Stimulated activated naive CD8-positive, alpha-beta T cell treated with anti-CD3 and anti-CD28 coated beads, Interleukin-15, amount 100 ng/mL, for 72 hours (primary cell): ENCODE data around the gene PPM1G.
"Not testable (repeated sequence)": the region's sequence is repeated elsewhere in the genome, so short reads cannot be mapped to it uniquely, and the experiment has no call there.

Experiments used
- ATAC-seq: fragments of 150-1000 bp; cut with Tn5 transposase; 2 replicates; pipeline ENCODE4 v1.10.0; 2021; ENCODE audit warnings: mild to moderate bottlenecking, moderate library complexity
- DNase-seq, 2 donors: peaks; one replicate each; pipeline ENCODE4 v3.0.0; 2021 to 2022
- H3K27ac Mint-ChIP-seq, 2 donors: one replicate each; pipeline ENCODE4 v1.8.0; 2022; ENCODE audit warnings: mild to moderate bottlenecking in 2 of 2, mixed read lengths in 2 of 2, moderate library complexity in 2 of 2
- H3K27me3 Mint-ChIP-seq: one replicate; pipeline ENCODE4 v1.8.0; 2022; ENCODE audit warnings: mixed read lengths
- H3K4me1 Mint-ChIP-seq: one replicate; pipeline ENCODE4 v1.8.0; 2022; ENCODE audit warnings: mild to moderate bottlenecking, mixed read lengths
- H3K4me3 Mint-ChIP-seq, 2 donors: one replicate each; pipeline ENCODE4 v1.8.0; 2022; ENCODE audit warnings: mild to moderate bottlenecking in 2 of 2, mixed read lengths in 2 of 2, moderate library complexity in 1 of 2
- H3K9me3 Mint-ChIP-seq, 2 donors: one replicate each; pipeline ENCODE4 v1.8.0; 2022; ENCODE audit warnings: mixed read lengths in 2 of 2

PPM1G gene

DNA sequence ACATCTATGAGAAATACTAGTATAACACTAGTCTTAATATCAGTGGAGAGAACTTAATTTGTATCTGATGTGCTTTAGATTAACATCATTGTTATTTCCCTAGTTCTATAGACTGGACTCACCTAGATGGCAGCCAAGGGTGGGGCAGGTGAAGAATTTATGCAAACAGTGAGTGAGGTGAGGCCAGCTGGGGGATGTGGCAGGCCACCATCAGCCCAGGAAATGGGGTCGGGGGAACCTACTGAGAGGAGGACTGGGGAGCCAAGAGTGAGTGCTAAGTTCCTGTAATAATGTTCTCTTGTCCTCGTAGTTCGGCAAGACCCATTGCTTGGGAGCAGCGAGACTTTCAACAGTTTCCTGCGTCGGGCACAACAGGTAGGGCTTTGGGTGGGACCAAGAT lies 36.5 kb downstream of the PPM1G start:
- no peak for ATAC-seq
- no peak overlapping the region for H3K4me3 Mint-ChIP-seq
- peaks cover 59% of the 10 kb centered on the region for H3K4me1 Mint-ChIP-seq
- no peak overlapping the region for H3K27ac Mint-ChIP-seq
- no peak for DNase-seq
- no peaks in the 10 kb centered on the region for H3K9me3 Mint-ChIP-seq
- no peaks in the 10 kb centered on the region for H3K27me3 Mint-ChIP-seq

DNA sequence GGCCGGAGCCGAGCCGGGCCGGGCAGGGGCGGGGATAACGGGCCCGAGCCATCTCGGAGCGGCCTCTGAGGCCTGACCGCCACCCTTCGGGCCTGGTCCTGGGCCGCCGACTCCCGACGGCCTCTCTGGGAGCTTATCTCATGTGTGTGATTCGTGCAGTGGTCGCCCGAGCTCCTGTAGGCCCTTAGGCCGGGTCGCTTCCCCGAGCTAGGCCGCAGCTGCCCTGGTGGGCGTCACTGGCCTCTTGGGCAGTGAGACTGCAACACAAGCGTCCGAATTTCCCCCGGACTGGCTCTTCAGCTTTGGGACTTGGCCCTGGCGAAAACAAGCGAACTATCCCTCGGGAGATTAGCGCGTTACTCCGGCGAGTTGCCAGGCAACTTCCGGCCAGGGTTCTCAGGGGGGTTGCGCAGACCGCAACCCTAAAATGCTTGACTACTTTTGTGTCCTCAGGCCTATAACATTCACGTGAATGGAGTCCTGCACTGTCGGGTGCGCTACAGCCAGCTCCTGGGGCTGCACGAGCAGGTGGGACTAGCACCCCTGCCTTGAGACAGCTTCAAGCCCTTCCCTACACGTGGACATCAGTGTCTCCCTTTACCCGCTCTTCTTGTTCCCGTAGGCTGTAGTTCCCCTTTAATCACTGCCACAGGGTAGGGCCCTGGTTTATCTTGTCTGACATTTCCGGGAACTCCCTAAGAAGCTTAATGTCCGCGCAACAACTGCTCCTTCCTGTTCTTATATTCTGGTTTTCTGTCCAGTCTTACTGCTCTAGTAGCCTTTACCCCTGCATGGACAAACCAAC lies 38.4 kb downstream of the PPM1G start:
- ATAC-seq (peak; percentile 27), DNase-seq (peak; percentile 24 to 54)
- H3K27me3 Mint-ChIP-seq = no peaks in the 10 kb centered on the region
- H3K27ac Mint-ChIP-seq = peak overlapping the region; percentile 93 to 97
- H3K4me1 Mint-ChIP-seq = peaks cover 50% of the 10 kb centered on the region
- peak overlapping the region; percentile 81 to 85 for H3K4me3 Mint-ChIP-seq
- H3K9me3 Mint-ChIP-seq = no peaks in the 10 kb centered on the region

DNA sequence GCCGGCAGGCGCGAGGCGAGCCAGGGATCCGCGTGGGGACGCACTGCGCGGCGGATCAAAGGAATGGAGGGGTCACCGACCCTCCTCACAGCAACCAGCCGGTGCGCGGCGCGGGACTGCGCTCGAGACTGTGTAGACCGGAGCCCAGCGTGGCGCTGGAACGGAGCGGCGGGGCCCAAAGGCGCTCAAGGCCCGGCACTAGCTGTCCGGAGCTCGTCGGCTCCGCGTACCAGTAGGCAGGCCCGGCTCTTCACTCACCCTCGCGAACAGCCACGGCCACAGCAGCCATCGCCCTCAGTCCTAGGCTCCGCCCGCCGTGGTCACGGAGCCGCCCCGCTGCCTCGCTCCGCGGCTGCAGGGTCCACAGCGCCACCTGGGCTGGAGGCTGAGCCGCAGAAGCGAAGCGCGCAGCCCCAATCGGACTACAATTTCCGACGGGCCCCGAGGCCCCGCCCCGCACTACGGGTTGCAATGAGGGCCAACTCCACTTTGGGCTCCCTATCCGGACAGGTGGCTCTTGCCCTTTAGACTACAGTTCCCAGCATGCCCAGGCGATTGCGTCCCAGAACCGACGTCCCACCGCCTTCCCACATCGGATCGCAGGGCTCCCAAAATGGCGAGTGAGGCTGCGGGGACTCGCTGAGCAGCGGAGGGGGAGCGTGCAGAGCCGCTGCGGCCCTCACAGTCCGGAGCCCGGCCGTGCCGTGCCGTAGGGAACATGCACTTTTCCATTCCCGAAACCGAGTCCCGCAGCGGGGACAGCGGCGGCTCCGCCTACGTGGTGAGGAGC lies 39.2 kb downstream of the PPM1G start, which contains the start of the genes EIF2B4 and SNX17:
Gene EIF2B4, minus strand, starts transcription at position 313 of the 790 bp plus-strand sequence. Its CDS starts 24 bp downstream, at position 289.
Gene SNX17, plus strand, starts transcription at position 591 of the 790 bp plus-strand sequence. Its CDS starts 128 bp downstream, at position 719.
- peak within 1 kb of the TSS; percentile 81 to 85 for H3K4me3 Mint-ChIP-seq
- peak within 1 kb of the TSS; percentile 93 to 98 for H3K27ac Mint-ChIP-seq
- ATAC-seq (peak; percentile 94), DNase-seq (peak; percentile 99 to 100)
- H3K9me3 Mint-ChIP-seq = no peaks in the 10 kb centered on the region
- H3K4me1 Mint-ChIP-seq = peaks cover 50% of the 10 kb centered on the region
- H3K27me3 Mint-ChIP-seq = no peaks in the 10 kb centered on the region

DNA sequence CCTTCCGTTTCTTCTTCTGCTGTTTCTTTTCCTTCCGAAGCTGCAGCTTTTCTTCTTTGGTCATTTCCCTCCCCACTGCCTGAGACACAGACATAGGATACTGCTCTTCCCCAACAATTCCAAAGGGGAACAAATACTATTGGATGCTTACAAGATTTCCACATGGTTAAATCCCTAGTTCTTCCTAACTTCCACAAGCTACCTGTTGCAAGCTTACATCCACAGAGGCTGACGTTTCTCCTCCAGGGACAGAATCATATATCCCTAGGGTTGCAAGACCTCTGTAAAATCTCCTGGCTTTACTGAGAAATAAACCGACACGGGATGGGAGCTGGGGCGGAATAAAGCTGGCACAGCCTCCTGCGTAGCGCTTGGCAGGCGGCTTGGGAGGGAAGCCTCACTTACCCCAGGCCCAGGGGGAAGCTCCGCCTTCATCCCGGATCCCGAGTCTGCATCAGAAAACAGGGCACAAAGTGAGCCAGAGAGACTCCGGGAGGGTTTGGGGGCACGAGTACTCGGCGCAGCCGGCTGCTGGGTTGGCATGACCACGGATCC lies 39.8 kb downstream of the PPM1G start:
- H3K4me3 Mint-ChIP-seq = peak overlapping the region; percentile 81 to 85
- H3K4me1 Mint-ChIP-seq = peaks cover 48% of the 10 kb centered on the region
- no peak for ATAC-seq
- H3K27me3 Mint-ChIP-seq = no peaks in the 10 kb centered on the region
- no peak for DNase-seq
- H3K9me3 Mint-ChIP-seq = no peaks in the 10 kb centered on the region
- peak overlapping the region; percentile 93 to 94 for H3K27ac Mint-ChIP-seq

DNA sequence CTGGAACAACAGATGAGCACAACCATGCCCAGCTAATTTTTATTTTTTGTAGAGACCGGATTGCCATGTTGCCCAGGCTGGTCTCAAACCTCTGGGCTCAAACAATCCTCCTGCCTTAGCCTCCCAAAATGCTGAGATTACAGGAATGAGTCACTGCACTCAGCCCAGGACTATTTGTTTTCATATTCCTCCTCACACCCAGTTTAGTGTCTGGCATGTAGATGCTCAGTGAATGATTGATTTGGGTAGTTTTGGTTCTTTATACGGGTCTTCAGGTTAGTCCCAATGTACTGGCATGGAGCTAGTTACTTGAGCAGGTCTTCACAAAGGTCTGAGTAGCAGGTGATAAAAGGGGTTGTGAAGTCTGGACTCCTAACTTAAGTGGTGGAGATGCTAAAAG lies 45.5 kb downstream of the PPM1G start:
- ATAC-seq = no peak
- Mint-ChIP-seq H3K4me3 (no peak overlapping the region), H3K4me1 (peaks cover 11% of the 10 kb centered on the region), H3K27ac (no peak overlapping the region), H3K9me3 (no peaks in the 10 kb centered on the region), H3K27me3 (no peaks in the 10 kb centered on the region)
- DNase-seq = no peak

DNA sequence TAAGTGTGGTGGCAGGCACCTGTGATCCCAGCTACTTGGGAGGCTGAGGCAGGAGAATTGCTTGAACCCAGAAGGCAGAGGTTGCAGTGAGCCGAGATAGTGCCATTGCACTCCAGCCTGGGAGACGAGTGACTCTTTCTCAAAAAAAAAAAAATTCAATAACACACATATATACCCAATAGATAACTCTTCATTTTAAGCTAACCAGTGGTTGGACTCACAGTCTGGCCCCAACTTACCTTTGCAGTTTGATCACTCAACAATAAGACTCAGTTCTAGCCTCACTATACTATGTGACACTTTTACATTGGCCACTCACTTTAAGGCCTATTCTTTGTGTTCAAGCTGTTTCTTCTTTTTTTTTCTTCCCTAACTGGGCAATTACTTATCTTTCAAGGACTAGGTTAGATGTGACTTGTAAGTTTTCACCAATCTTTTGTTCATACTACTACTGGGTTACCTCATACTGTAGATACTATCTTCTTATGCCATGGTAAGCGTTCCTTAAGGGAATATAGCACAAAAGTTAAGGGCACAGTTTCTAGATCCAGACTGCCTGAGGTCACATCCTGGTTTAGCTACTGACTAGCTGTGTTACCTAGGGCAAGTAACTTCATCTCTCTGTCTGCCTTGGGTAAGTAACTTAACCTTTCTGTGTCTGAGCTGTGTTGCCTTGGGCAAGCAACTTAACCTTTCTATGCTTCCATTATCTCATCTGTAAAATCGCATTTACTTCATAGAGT lies 46.5 kb downstream of the PPM1G start:
- ATAC-seq = no peak
- H3K27ac Mint-ChIP-seq = no peak overlapping the region
- H3K9me3 Mint-ChIP-seq = no peaks in the 10 kb centered on the region
- H3K4me3 Mint-ChIP-seq = no peak overlapping the region
- H3K27me3 Mint-ChIP-seq = no peaks in the 10 kb centered on the region
- H3K4me1 Mint-ChIP-seq = peaks cover 15% of the 10 kb centered on the region
- DNase-seq = no peak

DNA sequence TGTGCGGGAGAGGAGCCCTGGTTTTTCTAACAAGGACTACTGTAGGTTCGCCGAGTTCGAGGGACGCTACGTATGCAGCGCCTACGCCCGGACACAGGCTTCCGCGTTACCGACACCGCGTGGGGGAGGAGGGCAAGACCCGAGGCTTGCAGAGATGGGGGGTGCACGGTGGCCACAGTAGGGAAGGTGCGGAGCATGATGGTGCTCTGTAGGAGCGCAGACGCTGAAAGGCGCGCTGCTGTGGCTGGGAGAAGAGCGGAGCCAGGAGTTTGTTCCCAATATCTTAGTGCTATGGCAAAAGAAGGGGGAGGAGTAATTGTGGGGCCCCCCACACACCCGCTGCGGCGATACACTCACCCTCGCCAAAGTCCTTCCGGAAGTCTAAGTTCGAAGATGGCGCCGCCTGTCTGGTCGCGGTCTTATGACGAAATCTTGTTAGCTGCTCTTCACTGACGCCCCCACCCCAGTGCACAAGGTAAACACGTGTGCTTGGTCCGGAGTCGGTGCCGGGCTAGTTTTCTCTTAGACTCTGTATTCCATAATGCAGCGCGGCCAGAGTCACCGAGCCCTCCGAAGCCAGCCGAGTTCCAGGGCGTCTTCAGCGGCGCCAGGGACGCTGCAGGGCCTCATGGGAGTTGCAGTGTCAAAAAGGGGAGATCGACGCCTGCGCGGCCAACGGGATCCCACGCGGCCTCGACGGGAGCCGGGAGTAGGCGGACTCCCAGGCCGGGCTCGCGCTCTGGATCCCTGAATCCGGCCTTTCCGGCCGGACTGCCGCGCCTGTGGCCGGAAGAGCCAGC lies 52.8 kb downstream of the PPM1G start, which contains the start of gene GTF3C2:
Gene GTF3C2, minus strand, starts transcription at position 383 of the 800 bp plus-strand sequence. CDS start 13,210 bp downstream, outside the sequence.
- DNase-seq = peak; percentile 89 to 92
- Mint-ChIP-seq H3K4me3 (peak within 1 kb of the TSS; percentile 94 to 99), H3K4me1 (peaks cover 50% of the 10 kb centered on the region), H3K27ac (peak within 1 kb of the TSS; percentile 99 to 100), H3K9me3 (no peaks in the 10 kb centered on the region), H3K27me3 (no peaks in the 10 kb centered on the region)
- ATAC-seq = peak; percentile 89

DNA sequence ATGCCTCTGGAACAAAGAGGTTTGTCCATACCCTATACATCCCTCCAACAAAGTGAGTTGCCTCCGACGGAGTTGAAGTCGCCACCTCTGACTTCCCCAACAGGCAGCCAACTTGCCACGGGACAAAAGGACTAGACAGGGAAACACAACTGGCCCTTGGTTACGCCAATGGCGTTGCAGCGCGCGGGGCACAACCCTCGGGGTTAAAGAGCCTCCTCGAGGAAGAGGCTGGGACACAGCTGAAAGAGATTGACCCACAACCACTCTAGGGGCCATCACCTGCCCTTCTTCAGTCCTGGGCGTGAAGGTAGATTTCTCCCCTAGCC lies 53.4 kb downstream of the PPM1G start:
- Mint-ChIP-seq H3K4me3 (peak overlapping the region; percentile 94 to 99), H3K27ac (peak overlapping the region; percentile 99 to 100), H3K27me3 (no peaks in the 10 kb centered on the region), H3K4me1 (peaks cover 56% of the 10 kb centered on the region), H3K9me3 (no peaks in the 10 kb centered on the region)
- DNase-seq = no peak
- peak; percentile 53 for ATAC-seq

DNA sequence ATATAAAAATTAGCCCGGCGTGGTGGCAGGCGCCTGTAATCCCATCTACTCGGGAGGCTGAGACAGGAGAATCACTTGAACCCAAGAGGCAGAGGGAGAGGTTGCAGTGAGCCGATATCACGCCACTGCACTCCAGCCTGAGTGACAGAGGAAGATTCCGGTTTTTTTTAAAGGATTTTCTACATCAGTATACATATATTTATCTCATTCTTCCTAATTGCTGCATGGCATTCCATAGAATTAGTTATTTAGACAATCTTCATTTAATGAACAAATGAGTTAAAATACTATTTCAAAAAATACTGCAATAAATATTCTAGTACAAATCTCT lies 54.8 kb downstream of the PPM1G start:
- Mint-ChIP-seq H3K4me3 (peak overlapping the region; percentile 23 to 33), H3K9me3 (no peaks in the 10 kb centered on the region), H3K4me1 (peaks cover 65% of the 10 kb centered on the region), H3K27me3 (no peaks in the 10 kb centered on the region), H3K27ac (no peak overlapping the region)
- no peak for DNase-seq
- no peak for ATAC-seq

DNA sequence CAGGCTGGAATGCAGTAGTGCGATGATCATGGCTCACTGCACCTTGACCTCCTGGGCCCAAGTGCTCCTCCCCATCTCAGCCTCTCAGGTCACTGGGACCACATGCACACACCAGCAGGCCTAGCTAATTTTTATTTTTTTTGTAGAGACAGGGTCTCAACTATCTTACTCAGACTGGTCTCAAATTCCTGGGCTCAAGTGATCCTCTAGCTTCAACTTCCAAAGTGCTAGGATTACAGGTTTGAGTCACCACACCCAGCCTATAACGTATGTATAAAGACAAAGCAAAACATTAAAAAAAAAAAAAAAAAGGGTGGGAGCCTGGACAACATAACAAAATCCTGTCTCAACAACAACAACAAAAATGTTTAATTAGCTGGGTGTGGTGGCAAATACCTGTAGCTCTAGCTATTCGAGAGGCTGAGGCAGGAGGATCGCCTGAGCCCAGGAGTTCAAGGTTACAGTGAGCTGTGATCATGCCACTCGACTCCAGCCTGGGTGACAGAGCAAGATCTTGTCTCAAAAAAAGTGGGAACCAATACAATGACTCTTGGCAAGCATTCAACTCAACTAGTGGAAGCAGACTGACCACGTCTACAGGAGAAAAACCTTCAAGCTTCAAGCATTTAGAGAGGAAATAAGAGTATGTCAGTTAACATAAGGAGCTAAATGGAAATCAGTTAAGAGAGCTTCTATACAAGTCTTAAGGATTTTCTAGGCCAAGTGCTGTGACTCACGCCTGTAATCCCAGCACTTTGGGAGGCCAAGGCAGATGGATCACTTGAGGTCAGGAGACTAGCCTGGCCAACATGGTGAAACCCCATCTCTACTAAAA lies 55.4 kb downstream of the PPM1G start:
- peak overlapping the region in 1 of 2 donors; percentile 70 for H3K27ac Mint-ChIP-seq
- ATAC-seq = no peak
- DNase-seq = no peak
- H3K27me3 Mint-ChIP-seq = no peaks in the 10 kb centered on the region
- H3K4me1 Mint-ChIP-seq = peaks cover 65% of the 10 kb centered on the region
- H3K9me3 Mint-ChIP-seq = no peaks in the 10 kb centered on the region
- peak overlapping the region; percentile 33 to 34 for H3K4me3 Mint-ChIP-seq

DNA sequence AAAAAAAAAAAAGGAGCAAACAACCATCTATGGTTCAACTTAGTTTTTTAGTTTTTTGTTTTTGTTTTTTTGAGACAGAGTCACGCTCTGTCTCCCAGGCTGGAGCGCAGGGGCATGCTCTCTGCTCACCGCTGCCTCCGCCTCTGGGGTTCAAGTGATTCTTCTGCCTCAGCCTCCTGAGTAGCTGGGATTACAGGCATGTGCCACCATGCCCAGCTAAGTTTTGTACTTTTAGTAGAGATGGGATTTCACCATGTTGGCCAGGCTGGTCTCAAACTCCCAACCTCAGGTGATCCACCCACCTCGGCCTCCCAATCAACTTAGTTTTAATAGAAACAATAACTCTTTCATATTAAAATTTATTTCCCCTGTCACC lies 56.0 kb downstream of the PPM1G start:
- Mint-ChIP-seq H3K4me1 (peaks cover 61% of the 10 kb centered on the region), H3K4me3 (peak overlapping the region in 1 of 2 donors; percentile 34)
- H3K27me3 Mint-ChIP-seq, H3K9me3 Mint-ChIP-seq, H3K27ac Mint-ChIP-seq, ATAC-seq, DNase-seq: not testable (repeated sequence)

DNA sequence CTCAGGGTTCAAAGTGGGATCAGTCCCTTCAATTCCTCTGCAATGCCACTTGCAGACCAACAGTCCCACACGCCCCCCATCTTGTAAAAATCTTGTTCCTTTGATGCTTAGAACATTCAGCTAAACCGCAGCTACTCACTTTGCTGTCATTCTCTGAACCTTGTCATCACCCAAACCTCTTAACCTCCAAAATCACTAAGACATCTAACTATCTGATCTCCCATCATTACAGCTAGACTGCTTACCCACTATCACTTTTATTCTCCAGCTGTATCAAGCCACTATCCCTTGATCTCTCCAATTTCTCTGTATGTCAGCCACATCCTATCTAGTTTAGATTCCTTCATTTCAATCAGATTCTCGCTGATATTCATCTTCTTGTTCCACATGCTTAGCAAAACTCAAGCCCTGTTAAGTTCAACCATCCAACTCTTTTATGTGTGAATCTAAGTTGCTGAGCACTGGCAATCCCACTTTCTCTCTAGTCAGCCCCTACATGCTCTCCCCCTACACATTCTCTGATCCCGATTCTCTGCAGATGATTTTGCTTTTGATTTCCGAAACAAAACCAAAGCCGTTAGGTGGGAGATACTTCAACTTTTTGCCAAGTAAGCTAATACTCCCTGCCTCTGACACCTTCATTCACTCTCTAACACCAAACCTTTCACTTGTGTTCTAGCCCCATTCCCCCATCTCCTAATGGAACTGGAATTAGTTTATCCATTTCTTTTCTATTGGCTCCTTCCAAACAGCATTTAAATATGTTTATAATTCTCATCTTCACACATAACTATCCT lies 57.4 kb downstream of the PPM1G start:
- Mint-ChIP-seq H3K4me1 (peaks cover 66% of the 10 kb centered on the region), H3K27ac (peak overlapping the region in 1 of 2 donors; percentile 1), H3K4me3 (peak overlapping the region; percentile 35 to 40), H3K9me3 (no peaks in the 10 kb centered on the region), H3K27me3 (no peaks in the 10 kb centered on the region)
- peak; percentile 52 for ATAC-seq
- no peak for DNase-seq

DNA sequence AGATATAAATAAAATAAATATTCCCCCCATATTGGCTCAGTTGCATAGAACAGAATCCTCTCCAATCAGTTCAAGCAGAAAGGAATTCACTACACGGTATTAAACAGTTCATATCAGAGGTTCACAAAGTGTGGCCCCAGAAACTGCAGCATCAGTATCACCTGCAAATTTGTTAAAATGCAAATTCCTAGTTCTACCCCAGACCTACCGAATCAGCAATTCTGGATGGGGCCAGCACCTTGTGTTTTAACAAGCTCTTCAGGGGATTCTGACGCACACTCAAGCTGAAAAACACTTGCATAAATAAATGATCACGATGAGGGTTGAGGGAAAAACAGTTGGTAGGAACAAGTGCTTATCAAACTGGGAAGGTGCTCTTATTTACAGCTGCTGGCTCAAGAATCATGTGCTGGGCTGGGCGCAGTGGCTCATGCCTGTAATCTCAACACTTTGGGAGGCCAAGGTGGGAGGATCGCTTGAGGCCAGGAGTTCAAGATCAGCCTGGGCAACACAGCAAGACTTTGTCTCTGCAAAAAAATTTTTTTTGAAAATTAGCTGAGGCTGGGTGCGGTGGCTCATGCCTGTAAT lies 59.2 kb downstream of the PPM1G start:
- DNase-seq = no peak
- no peak for ATAC-seq
- Mint-ChIP-seq H3K9me3 (no peaks in the 10 kb centered on the region), H3K4me1 (peaks cover 64% of the 10 kb centered on the region), H3K4me3 (no peak overlapping the region), H3K27me3 (no peaks in the 10 kb centered on the region), H3K27ac (no peak overlapping the region)
